Calu3 (cell line): Measurements from ENCODE around the gene RABAC1. TPM values are rescaled to one million over a fixed set of nuclear protein-coding genes. Genes with fewer than 3 reads are reported as not detected.

Experiments
- BruUV-seq: library from RNA; stranded (reverse); fragments of 400-500 nt; replicated peaks from 2 replicates; lab custom pipeline; 2021; lab: Mats Ljungman, UMichigan
- CTCF ChIA-PET: fragments of 300-600 bp; sonication (Branson Sonifier 250); formaldehyde crosslinking; loops from one replicate; lab custom pipeline; 2022; ENCODE audit warnings: antibody characterized with exemption; lab: Charles Lee
- DNase-seq: peaks from one replicate; pipeline ENCODE4 v3.0.0; 2022
- H3K27ac Mint-ChIP-seq: one replicate; pipeline ENCODE4 v1.8.0; 2022; ENCODE audit warnings: mixed read lengths; ENCODE audit not compliant: unreplicated experiment
- H3K27me3 Mint-ChIP-seq: one replicate; pipeline ENCODE4 v1.8.0; 2022; ENCODE audit warnings: mixed read lengths; ENCODE audit not compliant: unreplicated experiment
- H3K36me3 Mint-ChIP-seq: one replicate; pipeline ENCODE4 v1.8.0; 2022; ENCODE audit warnings: mild to moderate bottlenecking, moderate library complexity, mixed read lengths; ENCODE audit not compliant: insufficient read depth, unreplicated experiment
- H3K4me1 Mint-ChIP-seq: one replicate; pipeline ENCODE4 v1.8.0; 2022; ENCODE audit warnings: mild to moderate bottlenecking, low read depth, mixed read lengths; ENCODE audit not compliant: unreplicated experiment
- H3K4me3 Mint-ChIP-seq: one replicate; pipeline ENCODE4 v1.8.0; 2022; ENCODE audit warnings: mild to moderate bottlenecking, low read depth, moderate library complexity, mixed read lengths; ENCODE audit not compliant: unreplicated experiment
- H3K9me3 Mint-ChIP-seq: one replicate; pipeline ENCODE4 v1.8.0; 2022; ENCODE audit warnings: low read depth, mixed read lengths; ENCODE audit not compliant: unreplicated experiment
- intact Hi-C: fragments of 100-400 bp; cut with micrococcal nuclease; formaldehyde crosslinking; loops from one replicate; pipeline ENCODE4 v1.10.0; 2022; ENCODE audit not compliant: unreplicated experiment
- total RNA-seq: library from RNA; stranded (reverse); gene quantifications from 2 replicates; pipeline ENCODE4 v1.2.3, GENCODE V29; 2022
- TF ChIP-seq, protein P1 (sequence below): fragments of 200-600 bp; IDR thresholded peaks from one replicate; pipeline ENCODE4 v1.8.0; 2022; ENCODE audit warnings: antibody characterized with exemption; ENCODE audit not compliant: unreplicated experiment

The RABAC1 gene
- total RNA-seq, 1 experiment from 2014 or later = 116 TPM

DNA sequence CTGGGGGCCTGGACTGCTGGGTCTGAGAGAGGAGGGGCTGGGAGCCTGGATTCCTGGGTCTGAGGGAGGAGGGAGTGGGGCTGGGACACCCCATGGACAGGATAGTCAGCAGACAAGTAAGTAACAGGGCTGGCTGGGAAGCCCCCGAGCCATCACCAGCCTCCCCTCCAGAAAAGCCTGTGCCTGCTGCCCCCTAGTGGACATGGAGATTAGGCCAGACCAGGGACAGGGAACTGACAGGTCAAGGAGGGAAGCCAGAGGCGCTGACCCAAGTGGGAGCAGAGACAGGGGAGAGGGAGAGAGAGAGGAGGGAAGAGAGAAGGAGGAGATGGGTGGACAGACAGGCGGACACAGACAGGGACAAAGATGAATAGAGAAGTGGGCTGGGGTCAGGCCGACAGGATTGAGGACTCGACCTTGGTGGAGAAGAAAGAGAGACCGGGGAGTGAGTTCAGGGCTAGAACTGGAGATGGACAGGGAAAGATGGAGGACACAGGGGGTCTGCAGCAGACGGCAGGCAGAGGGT lies 24.2 kb downstream of the RABAC1 start:
- peaks cover 4% of the 10 kb centered on the region for H3K36me3 Mint-ChIP-seq
- peaks cover 20% of the 10 kb centered on the region for H3K4me1 Mint-ChIP-seq
- no TSS peak for BruUV-seq
- TF ChIP-seq, protein P1, sequence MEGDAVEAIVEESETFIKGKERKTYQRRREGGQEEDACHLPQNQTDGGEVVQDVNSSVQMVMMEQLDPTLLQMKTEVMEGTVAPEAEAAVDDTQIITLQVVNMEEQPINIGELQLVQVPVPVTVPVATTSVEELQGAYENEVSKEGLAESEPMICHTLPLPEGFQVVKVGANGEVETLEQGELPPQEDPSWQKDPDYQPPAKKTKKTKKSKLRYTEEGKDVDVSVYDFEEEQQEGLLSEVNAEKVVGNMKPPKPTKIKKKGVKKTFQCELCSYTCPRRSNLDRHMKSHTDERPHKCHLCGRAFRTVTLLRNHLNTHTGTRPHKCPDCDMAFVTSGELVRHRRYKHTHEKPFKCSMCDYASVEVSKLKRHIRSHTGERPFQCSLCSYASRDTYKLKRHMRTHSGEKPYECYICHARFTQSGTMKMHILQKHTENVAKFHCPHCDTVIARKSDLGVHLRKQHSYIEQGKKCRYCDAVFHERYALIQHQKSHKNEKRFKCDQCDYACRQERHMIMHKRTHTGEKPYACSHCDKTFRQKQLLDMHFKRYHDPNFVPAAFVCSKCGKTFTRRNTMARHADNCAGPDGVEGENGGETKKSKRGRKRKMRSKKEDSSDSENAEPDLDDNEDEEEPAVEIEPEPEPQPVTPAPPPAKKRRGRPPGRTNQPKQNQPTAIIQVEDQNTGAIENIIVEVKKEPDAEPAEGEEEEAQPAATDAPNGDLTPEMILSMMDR = peak; percentile 86
- CTCF ChIA-PET = interaction anchor here (0.7 kb wide), 2 partner anchors 180 to 423 kb away, joined by 3 read pairs; no protein-coding TSS in a partner anchor
- peaks cover under 1% of the 10 kb centered on the region for H3K27me3 Mint-ChIP-seq
- intact Hi-C loops = loop anchor here (2.0 kb wide), 2 partner anchors 48 to 62 kb away; no protein-coding TSS in a partner anchor
- no peak overlapping the region for H3K4me3 Mint-ChIP-seq
- no peak overlapping the region for H3K27ac Mint-ChIP-seq
- H3K9me3 Mint-ChIP-seq = no peaks in the 10 kb centered on the region
- peak; percentile 88 for DNase-seq

DNA sequence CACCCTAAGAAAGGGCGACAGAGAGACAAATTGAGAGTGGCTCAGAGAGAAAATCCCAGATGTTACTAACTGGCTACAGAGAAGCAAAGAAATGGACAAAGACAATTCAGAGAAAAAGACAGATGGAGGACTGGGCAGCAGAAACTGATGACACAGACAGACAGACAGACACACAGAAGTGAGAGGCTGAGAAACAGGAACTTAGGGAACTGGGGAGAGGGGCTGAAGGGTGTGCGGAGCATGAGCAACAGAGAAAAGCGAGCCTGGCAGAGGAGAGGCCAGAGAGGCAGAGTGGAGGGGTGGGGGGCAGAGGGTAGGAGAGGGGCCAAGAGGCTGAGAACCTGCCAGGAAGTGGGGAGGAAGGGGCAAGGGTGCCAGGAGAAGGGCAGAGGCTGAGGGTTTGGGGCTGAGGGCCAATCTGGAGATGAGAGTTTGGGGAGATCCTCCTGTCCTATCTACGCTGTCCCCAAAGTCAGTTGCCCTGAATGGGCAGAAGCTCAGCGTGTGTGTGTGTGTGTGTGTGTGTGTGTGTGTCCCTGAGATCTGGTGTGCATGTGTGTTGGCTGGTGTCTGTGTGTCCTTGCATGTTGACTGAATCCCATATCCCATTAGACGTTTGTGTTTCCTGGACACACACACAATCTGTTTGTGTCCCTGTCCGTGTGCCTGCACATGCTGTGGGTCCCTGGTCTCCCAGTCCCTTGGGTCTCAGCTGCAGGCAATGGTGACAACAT lies 25.3 kb downstream of the RABAC1 start:
- DNase-seq = no peak
- CTCF ChIA-PET = interaction anchor here (0.6 to 0.7 kb wide), 5 partner anchors 11 to 424 kb away, joined by 3 to 6 read pairs (median 3); no protein-coding TSS in a partner anchor
- H3K4me1 Mint-ChIP-seq = peaks cover 27% of the 10 kb centered on the region

DNA sequence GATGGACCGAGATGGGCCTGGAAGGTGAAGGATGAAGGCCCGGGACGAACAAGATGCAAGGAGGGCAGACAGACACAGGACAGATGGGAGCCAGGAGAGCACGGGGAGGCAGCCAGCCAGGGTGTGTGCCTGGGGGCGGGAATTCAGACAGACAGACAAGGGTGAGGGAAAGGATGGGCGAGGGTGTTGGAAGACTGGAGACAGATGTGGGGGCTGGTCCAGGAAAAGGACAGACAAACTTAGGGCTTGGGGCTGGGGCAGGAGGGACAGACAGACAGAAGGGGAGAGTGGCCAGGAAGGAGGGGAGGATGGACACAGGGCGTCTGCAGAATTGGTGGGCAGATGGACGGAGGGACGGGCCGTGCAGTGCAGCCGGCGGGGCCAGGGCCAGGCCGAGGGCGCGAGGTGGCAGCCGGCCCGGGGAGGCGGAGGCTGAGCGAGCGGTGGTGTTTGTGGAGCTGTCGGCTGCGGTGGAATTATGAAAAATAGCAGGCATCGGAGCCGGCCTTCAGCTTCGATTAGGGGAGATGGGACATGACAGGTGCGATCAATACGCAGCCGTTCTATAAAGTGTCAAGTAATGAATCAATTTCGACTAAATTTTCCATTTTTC lies 26.3 kb downstream of the RABAC1 start:
- intact Hi-C loops = no loop called here
- CTCF ChIA-PET = no interaction called here
- Mint-ChIP-seq H3K27me3 (no peaks in the 10 kb centered on the region), H3K36me3 (peaks cover 15% of the 10 kb centered on the region), H3K27ac (no peak overlapping the region), H3K4me3 (no peak overlapping the region), H3K4me1 (peaks cover 33% of the 10 kb centered on the region), H3K9me3 (no peaks in the 10 kb centered on the region)
- BruUV-seq = no TSS peak
- TF ChIP-seq, protein P1 = no peak
- DNase-seq = no peak

More for the DNA sequence above, 25.3 kb downstream of the RABAC1 start:
- Mint-ChIP-seq H3K36me3 (peaks cover 10% of the 10 kb centered on the region), H3K4me3 (no peak overlapping the region), H3K27me3 (no peaks in the 10 kb centered on the region), H3K9me3 (no peaks in the 10 kb centered on the region), H3K27ac (no peak overlapping the region)
- no TSS peak for BruUV-seq
- intact Hi-C loops = loop anchor here (2.0 kb wide), 2 partner anchors 47 to 61 kb away; no protein-coding TSS in a partner anchor
- TF ChIP-seq, protein P1 = no peak

DNA sequence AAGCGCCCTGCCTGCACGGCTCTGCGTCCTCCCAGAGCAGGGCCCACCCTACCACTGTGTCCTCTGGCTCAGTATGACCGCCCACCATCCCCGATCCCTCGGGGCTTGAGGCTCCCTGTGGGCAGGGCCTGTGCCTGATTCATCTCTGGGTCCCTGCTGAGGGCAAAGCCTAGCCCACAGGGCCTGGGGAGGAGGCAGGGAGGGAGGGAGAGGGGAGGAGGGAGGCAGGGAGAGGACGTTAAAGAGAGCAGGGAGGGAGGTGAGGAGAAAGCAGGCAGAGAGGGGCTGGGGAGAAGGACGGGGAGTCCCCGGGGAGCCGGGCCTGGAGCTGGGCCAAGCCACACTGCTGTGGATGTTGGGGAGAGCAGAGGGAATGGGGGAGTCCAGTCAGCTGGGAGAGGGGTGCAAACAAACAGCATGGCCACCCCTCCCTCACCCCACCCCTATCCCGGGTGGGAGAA lies 26.8 kb downstream of the RABAC1 start:
- Mint-ChIP-seq H3K4me1 (peaks cover 33% of the 10 kb centered on the region), H3K27ac (no peak overlapping the region), H3K9me3 (no peaks in the 10 kb centered on the region), H3K27me3 (no peaks in the 10 kb centered on the region), H3K36me3 (peaks cover 12% of the 10 kb centered on the region), H3K4me3 (no peak overlapping the region)
- BruUV-seq = no TSS peak
- no peak for DNase-seq
- CTCF ChIA-PET = no interaction called here
- TF ChIP-seq, protein P1 = no peak
- intact Hi-C loops = no loop called here
